ENCODE data around the gene ELL2. TPM values are rescaled to one million over a fixed set of nuclear protein-coding genes. Genes with fewer than 3 reads are reported as not detected.
"Not testable (repeated sequence)": the region's sequence is repeated elsewhere in the genome, so short reads cannot be mapped to it uniquely, and the experiment has no call there.

Gene ELL2
- total RNA-seq, 3 donors from 2014 or later = 95.7 to 211 (median 168) TPM

DNA sequence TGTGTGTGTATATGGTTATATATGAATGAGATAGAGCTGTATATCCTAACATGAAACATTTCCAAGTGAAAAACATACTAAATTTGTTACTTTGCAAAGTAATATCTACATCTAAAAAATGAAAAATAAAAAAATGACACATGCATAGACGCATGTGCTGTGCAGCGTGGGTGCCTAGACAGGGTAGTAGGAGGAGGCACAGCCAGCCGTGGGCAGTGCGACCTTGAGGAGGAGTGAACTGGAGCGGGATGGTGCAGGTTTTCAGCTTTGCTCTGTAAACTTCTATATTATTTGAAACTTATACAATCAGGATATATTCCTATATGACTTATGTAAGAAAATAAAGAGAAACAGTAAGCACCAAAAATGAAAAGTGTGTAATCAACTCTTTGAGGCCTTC, 124.2 kb downstream of the ELL2 start:
- no peaks in the 10 kb centered on the region for H3K9me3 ChIP-seq
- no peaks in the 10 kb centered on the region for H3K27me3 ChIP-seq
- intact Hi-C loops (cut with DNase I; ENCODE audit: low total_unique reads) = no loop called here
- peak overlapping the region in 1 of 2 donors; percentile 80 for H3K27ac ChIP-seq
- no peaks in the 10 kb centered on the region for H3K36me3 ChIP-seq
- TF ChIP-seq, protein P1, sequence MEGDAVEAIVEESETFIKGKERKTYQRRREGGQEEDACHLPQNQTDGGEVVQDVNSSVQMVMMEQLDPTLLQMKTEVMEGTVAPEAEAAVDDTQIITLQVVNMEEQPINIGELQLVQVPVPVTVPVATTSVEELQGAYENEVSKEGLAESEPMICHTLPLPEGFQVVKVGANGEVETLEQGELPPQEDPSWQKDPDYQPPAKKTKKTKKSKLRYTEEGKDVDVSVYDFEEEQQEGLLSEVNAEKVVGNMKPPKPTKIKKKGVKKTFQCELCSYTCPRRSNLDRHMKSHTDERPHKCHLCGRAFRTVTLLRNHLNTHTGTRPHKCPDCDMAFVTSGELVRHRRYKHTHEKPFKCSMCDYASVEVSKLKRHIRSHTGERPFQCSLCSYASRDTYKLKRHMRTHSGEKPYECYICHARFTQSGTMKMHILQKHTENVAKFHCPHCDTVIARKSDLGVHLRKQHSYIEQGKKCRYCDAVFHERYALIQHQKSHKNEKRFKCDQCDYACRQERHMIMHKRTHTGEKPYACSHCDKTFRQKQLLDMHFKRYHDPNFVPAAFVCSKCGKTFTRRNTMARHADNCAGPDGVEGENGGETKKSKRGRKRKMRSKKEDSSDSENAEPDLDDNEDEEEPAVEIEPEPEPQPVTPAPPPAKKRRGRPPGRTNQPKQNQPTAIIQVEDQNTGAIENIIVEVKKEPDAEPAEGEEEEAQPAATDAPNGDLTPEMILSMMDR (IDR thresholded peaks at IDR 0.05) = no peak
- no peak for TF ChIP-seq POLR2AphosphoS5 (IDR thresholded peaks at IDR 0.05)
- no peak for TF ChIP-seq POLR2A (IDR thresholded peaks at IDR 0.05)
- H3K4me3 ChIP-seq = no peak overlapping the region
- DNase-seq (ENCODE audit: low spot score in 2 of 2) = no peak
- H3K4me1 ChIP-seq = peaks cover 0 to under 1% of the 10 kb centered on the region in 2 donors

DNA sequence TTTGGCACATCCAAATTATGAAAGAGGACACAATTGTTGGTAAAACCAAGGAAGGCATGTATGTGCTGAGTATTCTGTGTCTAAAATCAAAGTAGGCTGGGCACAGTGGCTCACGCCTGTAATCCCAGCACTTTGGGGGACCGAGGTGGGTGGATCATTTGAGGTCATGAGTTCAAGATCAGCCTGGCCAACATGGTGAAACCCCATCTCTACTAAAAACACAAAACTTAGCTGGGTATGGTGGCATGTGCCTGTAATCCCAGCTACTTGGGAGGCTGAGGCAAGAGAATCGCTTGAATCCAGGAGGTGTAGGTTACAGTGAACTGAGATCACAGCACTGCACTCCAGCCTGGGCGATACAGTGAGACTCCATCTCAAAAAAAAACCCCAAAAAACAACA, 124.7 kb downstream of the ELL2 start:
- DNase-seq (ENCODE audit: low spot score in 2 of 2); H3K9me3 ChIP-seq; H3K36me3 ChIP-seq; H3K4me1 ChIP-seq; intact Hi-C loops (cut with DNase I; ENCODE audit: low total_unique reads); H3K4me3 ChIP-seq; H3K27me3 ChIP-seq: not testable (repeated sequence)
- peak overlapping the region; percentile 75 to 80 for H3K27ac ChIP-seq

DNA sequence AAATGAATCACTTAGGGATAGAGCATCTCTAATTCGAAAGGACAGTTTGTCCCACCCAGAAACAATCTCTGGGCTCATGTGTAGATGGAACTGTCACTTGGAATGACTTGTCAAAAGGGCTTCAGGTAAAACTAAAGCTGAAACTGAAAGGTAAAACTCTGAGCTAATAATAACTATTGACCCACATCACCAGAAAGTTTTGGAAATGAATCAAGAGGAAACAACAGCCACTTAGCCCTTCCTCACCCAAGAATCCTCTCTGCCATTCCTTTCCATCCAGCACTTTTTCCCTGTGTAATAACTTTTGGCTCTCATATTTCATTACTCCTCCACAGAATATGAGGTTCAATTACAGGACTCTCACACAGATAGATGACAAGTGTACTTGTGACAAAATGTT, 125.1 kb downstream of the ELL2 start:
- Histone ChIP-seq H3K27ac (peak overlapping the region; percentile 75 to 80), H3K27me3 (no peaks in the 10 kb centered on the region), H3K4me3 (peak overlapping the region in 1 of 3 donors; percentile 72), H3K4me1 (no peaks in the 10 kb centered on the region), H3K9me3 (no peaks in the 10 kb centered on the region), H3K36me3 (no peaks in the 10 kb centered on the region)
- no peak for DNase-seq (ENCODE audit: low spot score in 2 of 2)
- no peak for TF ChIP-seq POLR2AphosphoS5 (IDR thresholded peaks at IDR 0.05)
- TF ChIP-seq, protein P1 (IDR thresholded peaks at IDR 0.05) = no peak
- no peak for TF ChIP-seq POLR2A (IDR thresholded peaks at IDR 0.05)
- intact Hi-C loops (cut with DNase I; ENCODE audit: low total_unique reads) = no loop called here

DNA sequence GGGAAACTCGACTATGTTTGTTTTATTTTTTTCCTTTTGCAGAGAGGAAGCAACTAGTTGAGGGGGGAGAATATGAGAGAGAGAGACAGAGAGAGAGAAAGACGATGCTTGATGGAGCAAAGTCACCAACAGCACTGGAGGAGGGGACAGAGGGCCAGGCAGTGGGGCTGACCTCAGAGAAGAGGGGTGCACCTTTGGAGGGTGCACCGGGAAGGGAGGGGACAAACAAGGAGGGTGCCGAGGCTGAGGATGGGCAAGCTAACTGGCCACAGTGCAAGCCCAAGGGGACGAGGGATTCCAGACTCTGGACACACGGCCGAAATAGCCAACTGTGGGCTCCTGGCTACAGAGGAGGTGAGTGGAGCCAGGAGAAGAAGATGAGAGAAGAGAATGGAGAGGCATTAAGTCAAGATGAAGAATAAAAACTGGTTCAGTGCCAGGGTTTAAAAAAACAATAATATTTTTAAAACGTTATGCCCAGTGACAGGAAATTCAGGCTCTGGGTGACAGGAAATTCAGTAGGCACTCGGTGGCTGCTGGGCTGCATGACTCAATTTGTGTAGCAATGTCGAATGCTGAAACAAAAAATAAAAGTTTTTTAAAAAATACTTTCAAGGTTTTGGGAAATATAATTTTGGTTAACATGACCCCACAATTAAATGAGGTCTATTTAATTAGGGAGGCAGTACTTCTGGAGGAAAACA, 125.8 kb downstream of the ELL2 start:
- H3K9me3 ChIP-seq = no peaks in the 10 kb centered on the region
- intact Hi-C loops (cut with DNase I; ENCODE audit: low total_unique reads) = no loop called here
- peak overlapping the region; percentile 43 to 72 (median 52) for H3K4me3 ChIP-seq
- no peaks in the 10 kb centered on the region for H3K4me1 ChIP-seq
- no peaks in the 10 kb centered on the region for H3K36me3 ChIP-seq
- DNase-seq (ENCODE audit: low spot score in 2 of 2) = no peak
- H3K27ac ChIP-seq = peak overlapping the region; percentile 80
- no peak for TF ChIP-seq POLR2AphosphoS5 (IDR thresholded peaks at IDR 0.05)
- TF ChIP-seq, protein P1 (IDR thresholded peaks at IDR 0.05) = no peak
- TF ChIP-seq POLR2A (IDR thresholded peaks at IDR 0.05) = no peak
- H3K27me3 ChIP-seq = no peaks in the 10 kb centered on the region

Other genes with a start within 250 kb of the ELL2 start
- 100 to 1,000 TPM in 2 of 3 donors, 10 to 100 TPM in 1; 82.8 to 205 (median 109) TPM for gene RHOBTB3, start 230.5 kb downstream of the ELL2 start, total RNA-seq
- gene GLRX, start 139.1 kb downstream of the ELL2 start, total RNA-seq = 100 to 1,000 TPM in 1 of 3 donors, 10 to 100 TPM in 2; 42.1 to 106 (median 72.8) TPM